SK-N-MC (cell line): ENCODE results near the gene CD1C.
"Not testable (repeated sequence)": the region's sequence is repeated elsewhere in the genome, so short reads cannot be mapped to it uniquely, and the experiment has no call there.

ENCODE experiments used
- DNase-seq: peaks from one replicate; pipeline ENCODE4 v3.0.0-alpha.2; 2011; ENCODE audit warnings: low read depth, low spot score
- H3K27ac ChIP-seq: fragments of 200-600 bp; sonication (generic); 2 replicates; pipeline ENCODE4 v1.5.1; 2016; ENCODE audit warnings: mixed run types
- H3K36me3 ChIP-seq: fragments of 200-600 bp; sonication (generic); 2 replicates; pipeline ENCODE4 v1.6.1; 2017; ENCODE audit warnings: antibody characterized with exemption, low read length, mixed read lengths; ENCODE audit not compliant: insufficient read depth
- H3K4me3 ChIP-seq: fragments of 200-600 bp; sonication (generic); 2 replicates; pipeline ENCODE4 v1.5.1; 2016
- H3K9ac ChIP-seq: fragments of 200-600 bp; sonication (generic); 2 replicates; pipeline ENCODE4 v1.8.0; 2017; ENCODE audit warnings: mixed run types, mixed read lengths; ENCODE audit not compliant: insufficient read length
- H3K9me3 ChIP-seq: fragments of 200-600 bp; sonication (generic); 2 replicates; pipeline ENCODE4 v1.6.1; 2017; ENCODE audit warnings: low read depth, mild to moderate bottlenecking, antibody characterized with exemption, low read length, moderate library complexity, mixed read lengths
- EZH2 ChIP-seq: fragments of 200-600 bp; sonication (generic); IDR thresholded peaks from one replicate; pipeline ENCODE4 v1.6.1; 2017; ENCODE audit warnings: antibody characterized with exemption
- FOXP2 ChIP-seq: optimal IDR thresholded peaks from 2 replicates; pipeline ENCODE3; 2011; ENCODE audit warnings: mild to moderate bottlenecking, moderate library complexity; ENCODE audit not compliant: insufficient read depth; ENCODE audit errors: extremely low read length, control extremely low read depth
- POLR2AphosphoS5 ChIP-seq: IDR thresholded peaks from 2 replicates; pipeline ENCODE4 v1.6.1; 2012; ENCODE audit warnings: mild to moderate bottlenecking, low read depth, low read length, borderline replicate concordance

The CD1C gene

DNA sequence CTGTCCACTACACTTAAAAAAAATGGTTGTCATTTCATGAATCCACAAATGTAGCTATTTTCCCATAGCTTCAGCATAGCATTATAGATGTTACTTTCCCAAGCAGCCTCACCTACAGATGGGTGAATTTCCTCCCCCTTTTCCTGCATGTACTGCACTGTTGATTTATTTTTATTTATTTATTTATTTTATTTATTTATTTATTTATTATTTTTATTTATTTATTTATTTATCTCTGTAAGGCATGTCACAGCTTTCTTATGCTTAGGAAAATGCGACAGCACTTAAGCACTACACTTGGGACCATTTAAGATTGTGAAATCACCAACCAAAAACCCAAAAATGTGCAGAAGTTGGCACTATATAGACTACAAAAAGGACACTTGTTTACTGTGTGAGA is 30.6 kb upstream of the CD1C start:
- H3K36me3 ChIP-seq, result no peaks in the 10 kb centered on the region
- H3K9me3 ChIP-seq, result no peaks in the 10 kb centered on the region
- TF ChIP-seq EZH2, result no peak
- no peak for TF ChIP-seq POLR2AphosphoS5
- no peak for TF ChIP-seq FOXP2
- no peak overlapping the region for H3K4me3 ChIP-seq
- H3K27ac ChIP-seq, result no peak overlapping the region
- no peak for DNase-seq
- H3K9ac ChIP-seq, result no peak overlapping the region

DNA sequence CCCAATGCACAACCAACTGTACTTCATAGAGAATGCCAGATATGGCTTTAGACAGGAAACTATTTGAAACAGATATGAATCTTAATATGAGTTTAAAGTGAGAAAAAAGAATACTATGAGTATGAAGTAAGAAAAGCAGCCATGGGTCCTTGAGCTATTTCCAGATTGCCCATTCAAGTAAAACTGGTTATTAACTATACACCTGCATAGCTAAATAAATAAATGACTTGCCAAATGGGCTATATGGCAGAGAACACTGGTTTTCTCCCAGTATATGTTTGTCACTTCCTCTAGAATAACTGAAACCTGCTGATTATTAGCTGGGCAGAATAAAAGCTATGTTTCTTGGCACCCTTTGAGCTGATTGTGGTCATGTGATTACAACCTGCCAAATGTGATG is 17.0 kb upstream of the CD1C start:
- no peaks in the 10 kb centered on the region for H3K36me3 ChIP-seq
- H3K4me3 ChIP-seq, result no peak overlapping the region
- no peak overlapping the region for H3K27ac ChIP-seq

DNA sequence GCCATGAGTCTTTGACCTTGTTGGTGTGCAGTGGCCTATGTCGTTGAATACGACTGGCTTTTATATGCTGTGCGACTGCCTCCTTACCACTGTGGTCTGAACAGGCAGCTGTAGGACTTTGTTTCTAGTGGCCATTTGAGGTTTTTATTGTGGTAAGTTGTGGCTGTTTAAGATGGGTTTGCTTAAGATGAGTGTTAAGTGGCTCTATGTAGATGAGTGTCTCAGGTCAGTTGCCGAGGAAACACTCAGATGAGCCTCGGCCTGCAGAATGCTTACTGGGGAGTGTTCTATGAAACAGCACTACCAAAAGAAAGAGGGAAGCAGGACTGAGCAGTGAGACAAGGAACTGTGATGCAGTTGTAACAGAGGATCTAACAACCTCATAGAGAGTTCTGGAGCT is 14.9 kb upstream of the CD1C start:
- Histone ChIP-seq H3K27ac (no peak overlapping the region), H3K4me3 (no peak overlapping the region), H3K36me3 (no peaks in the 10 kb centered on the region), H3K9ac (no peak overlapping the region), H3K9me3 (no peaks in the 10 kb centered on the region)
- no peak for DNase-seq
- no peak for TF ChIP-seq EZH2
- no peak for TF ChIP-seq FOXP2
- TF ChIP-seq POLR2AphosphoS5, result no peak

More for the DNA sequence above, 17.0 kb upstream of the CD1C start:
- no peak for DNase-seq
- H3K9me3 ChIP-seq, result no peaks in the 10 kb centered on the region
- TF ChIP-seq POLR2AphosphoS5 (no peak), FOXP2 (no peak), EZH2 (no peak)
- H3K9ac ChIP-seq, result no peak overlapping the region

DNA sequence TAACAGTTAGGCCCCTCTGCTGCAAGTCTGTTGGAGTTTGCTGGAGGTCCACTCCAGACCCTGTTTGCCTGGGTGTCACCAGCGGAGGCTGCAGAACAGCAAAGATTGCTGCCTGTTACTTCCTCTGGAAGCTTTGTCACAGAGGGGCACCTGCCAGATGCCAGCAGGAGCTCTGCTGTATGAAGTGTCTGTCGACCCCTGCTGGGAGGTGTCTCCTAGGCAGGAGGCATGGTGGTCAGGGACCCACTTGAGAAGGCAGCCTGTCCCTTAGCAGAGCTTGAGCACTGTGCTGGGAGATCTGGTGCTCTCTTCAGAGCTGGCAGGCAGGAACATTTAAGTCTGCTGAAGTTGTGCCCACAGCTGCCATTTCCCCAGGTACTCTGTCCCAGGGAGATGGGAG is 7.3 kb upstream of the CD1C start:
- not testable (repeated sequence) for H3K9me3 ChIP-seq, H3K36me3 ChIP-seq, H3K27ac ChIP-seq, H3K9ac ChIP-seq, DNase-seq, H3K4me3 ChIP-seq

DNA sequence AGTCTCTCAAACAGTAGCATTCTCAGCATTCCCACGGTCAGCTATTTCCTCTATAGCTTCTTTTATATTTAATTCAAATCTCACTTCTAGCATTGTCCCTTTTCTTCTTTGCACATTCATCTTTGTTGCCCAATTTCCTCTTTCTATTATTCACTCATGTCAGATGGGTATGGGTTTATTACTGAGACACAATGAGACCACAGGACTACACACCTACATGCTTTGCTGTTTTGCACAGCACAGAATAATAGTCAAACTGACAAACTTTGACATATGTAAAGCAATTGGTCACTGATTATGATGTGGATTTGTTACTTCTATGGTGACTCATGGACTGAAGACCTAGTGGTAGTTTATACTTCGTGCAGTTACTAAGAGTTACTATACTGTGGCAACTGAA is 5.8 kb upstream of the CD1C start:
- Histone ChIP-seq H3K9me3 (no peaks in the 10 kb centered on the region), H3K4me3 (no peak overlapping the region), H3K27ac (no peak overlapping the region), H3K36me3 (no peaks in the 10 kb centered on the region), H3K9ac (no peak overlapping the region)
- DNase-seq, result no peak
- TF ChIP-seq FOXP2 (no peak), EZH2 (no peak), POLR2AphosphoS5 (no peak)

DNA sequence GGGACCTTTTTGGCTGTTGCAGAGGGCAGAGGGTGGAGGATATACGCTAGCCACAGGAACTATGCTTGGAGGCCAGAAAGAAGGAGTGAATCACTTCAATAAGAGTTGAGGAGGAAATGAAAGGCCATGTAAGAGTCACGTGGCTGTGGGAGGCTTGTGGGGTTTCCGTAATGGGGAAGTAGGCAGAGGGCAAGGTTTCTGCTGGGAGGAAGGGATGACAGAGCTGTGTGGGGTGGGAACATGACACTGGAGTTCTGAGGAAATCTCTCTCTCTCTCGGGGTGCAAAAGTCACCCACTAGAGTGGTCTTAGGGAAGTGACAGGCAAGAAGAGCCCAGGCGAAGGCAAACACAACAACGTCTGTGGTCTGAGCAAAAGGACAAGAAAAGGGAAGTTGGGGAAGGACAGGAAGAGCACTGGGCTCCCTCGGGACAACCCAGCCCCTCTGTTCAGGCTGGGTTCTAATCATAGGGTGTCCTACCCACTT is 3.9 kb upstream of the CD1C start:
- DNase-seq, result no peak
- no peak overlapping the region for H3K4me3 ChIP-seq
- no peaks in the 10 kb centered on the region for H3K9me3 ChIP-seq
- no peak for TF ChIP-seq POLR2AphosphoS5
- no peak for TF ChIP-seq FOXP2
- TF ChIP-seq EZH2, result no peak
- no peak overlapping the region for H3K27ac ChIP-seq
- H3K9ac ChIP-seq, result no peak overlapping the region
- H3K36me3 ChIP-seq, result no peaks in the 10 kb centered on the region

DNA sequence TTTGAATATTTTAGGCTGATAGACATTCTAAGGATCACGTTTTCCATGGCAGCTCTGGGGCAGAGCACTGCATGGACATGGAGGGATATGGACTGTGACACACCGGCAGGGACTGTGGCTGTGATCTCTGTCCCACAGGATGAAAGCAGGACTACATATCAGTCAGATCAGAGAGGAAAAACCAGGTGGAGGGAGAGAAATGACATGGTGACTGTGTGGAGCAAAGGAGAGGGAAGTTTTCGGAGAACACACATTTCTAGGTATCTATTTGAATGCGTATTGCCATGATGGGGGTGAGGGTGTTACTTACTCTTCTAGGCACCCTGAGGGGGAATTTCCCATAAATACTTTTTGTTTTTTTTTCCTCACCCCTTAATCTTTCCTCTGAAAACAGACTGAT is 3.2 kb upstream of the CD1C start:
- no peaks in the 10 kb centered on the region for H3K36me3 ChIP-seq
- no peaks in the 10 kb centered on the region for H3K9me3 ChIP-seq
- TF ChIP-seq FOXP2, result no peak
- TF ChIP-seq EZH2, result no peak
- TF ChIP-seq POLR2AphosphoS5, result no peak
- H3K4me3 ChIP-seq, result no peak overlapping the region
- no peak overlapping the region for H3K9ac ChIP-seq
- DNase-seq, result no peak
- no peak overlapping the region for H3K27ac ChIP-seq

DNA sequence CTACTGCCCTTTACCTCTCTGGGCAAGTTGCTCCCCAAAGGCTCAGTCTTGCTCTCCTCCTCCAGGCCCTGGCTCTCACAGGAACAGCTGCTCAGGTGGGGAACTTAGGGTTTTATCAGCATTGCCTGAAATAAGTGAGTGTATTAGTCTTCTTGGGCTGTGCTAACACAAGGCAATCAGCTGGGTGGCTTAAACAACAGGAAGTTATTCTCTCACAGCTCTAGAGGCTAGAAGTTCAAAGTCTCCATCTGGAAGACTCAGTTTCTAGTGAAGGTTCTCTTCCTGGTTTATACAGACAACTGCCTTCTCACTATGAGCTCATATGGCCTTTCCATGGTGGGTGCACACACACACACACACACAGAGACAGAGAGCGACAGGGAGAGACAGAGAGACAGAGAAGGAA is 2.8 kb upstream of the CD1C start:
- Histone ChIP-seq H3K9ac (no peak overlapping the region), H3K27ac (no peak overlapping the region), H3K36me3 (no peaks in the 10 kb centered on the region), H3K4me3 (no peak overlapping the region), H3K9me3 (no peaks in the 10 kb centered on the region)
- TF ChIP-seq EZH2, result no peak
- no peak for TF ChIP-seq POLR2AphosphoS5
- no peak for TF ChIP-seq FOXP2
- DNase-seq, result no peak

DNA sequence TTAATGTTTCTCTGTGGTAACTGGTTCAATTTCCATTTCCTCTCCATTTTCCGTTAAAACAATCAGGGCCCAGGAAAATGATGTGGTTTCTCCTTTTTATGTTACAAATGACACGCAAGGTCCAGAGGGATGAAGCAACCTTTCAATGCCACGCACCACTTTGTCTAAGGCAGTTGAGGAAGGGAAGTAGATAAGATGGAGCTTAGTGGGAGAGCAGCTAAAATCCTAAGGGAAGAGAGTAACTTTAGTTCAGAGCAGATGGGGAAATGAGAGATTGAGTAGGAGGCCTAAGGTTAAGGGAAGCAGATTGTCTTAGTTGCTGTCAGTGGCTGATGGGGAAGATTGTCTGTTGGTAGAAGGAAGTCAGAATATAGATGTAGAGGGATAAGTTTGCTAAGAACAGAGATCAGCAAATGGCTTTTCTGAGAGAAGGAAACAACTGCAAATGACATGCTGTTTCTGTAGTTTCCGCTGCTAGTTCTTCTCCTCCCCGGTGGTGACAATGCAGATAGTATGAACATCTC is 660 bp downstream of the CD1C start:
- H3K4me3 ChIP-seq, result no peak overlapping the region
- DNase-seq, result no peak
- H3K9me3 ChIP-seq, result no peaks in the 10 kb centered on the region
- no peak overlapping the region for H3K9ac ChIP-seq
- H3K27ac ChIP-seq, result no peak overlapping the region
- no peaks in the 10 kb centered on the region for H3K36me3 ChIP-seq
- TF ChIP-seq EZH2 (no peak), POLR2AphosphoS5 (no peak)
